ENCODE data around the gene PARVA.

PARVA gene

GRCh38 chr11:12430954-12431595, 53.7 kb downstream of the PARVA start:
- peak; percentile 82 for DNase-seq (ENCODE audit: low read depth, low spot score)

GRCh38 chr11:12432507-12432906, 55.1 kb downstream of the PARVA start:
- DNase-seq (ENCODE audit: low read depth, low spot score), result no peak

- DNase-seq (ENCODE audit: low read depth, low spot score), result no peak
These were observed 55.8 kb downstream of the PARVA start for GRCh38 chr11:12433121-12433520.

GRCh38 chr11:12433571-12434324, 56.4 kb downstream of the PARVA start:
- DNase-seq (ENCODE audit: low read depth, low spot score), result peak; percentile 80

- no peak for DNase-seq (ENCODE audit: low read depth, low spot score)
These were observed 56.9 kb downstream of the PARVA start for GRCh38 chr11:12434325-12434654.

GRCh38 chr11:12435264-12435663, 57.9 kb downstream of the PARVA start:
- no peak for DNase-seq (ENCODE audit: low read depth, low spot score)

- DNase-seq (ENCODE audit: low read depth, low spot score), result no peak
These were observed 58.9 kb downstream of the PARVA start for GRCh38 chr11:12436266-12436665.

GRCh38 chr11:12438291-12438690, 60.9 kb downstream of the PARVA start:
- no peak for DNase-seq (ENCODE audit: low read depth, low spot score)

GRCh38 chr11:12439615-12440014, 62.2 kb downstream of the PARVA start:
- no peak for DNase-seq (ENCODE audit: low read depth, low spot score)

GRCh38 chr11:12440565-12440964, 63.2 kb downstream of the PARVA start:
- DNase-seq (ENCODE audit: low read depth, low spot score), result no peak

- DNase-seq (ENCODE audit: low read depth, low spot score), result no peak
These were observed 64.0 kb downstream of the PARVA start for GRCh38 chr11:12441231-12441861.

GRCh38 chr11:12444601-12445000, 67.2 kb downstream of the PARVA start:
- DNase-seq (ENCODE audit: low read depth, low spot score), result no peak

- DNase-seq (ENCODE audit: low read depth, low spot score), result no peak
These were observed 67.6 kb downstream of the PARVA start for GRCh38 chr11:12445001-12445400.

GRCh38 chr11:12446863-12447262, 69.5 kb downstream of the PARVA start:
- DNase-seq (ENCODE audit: low read depth, low spot score), result no peak

- no peak for DNase-seq (ENCODE audit: low read depth, low spot score)
These were observed 71.0 kb downstream of the PARVA start for GRCh38 chr11:12448131-12448939.

- DNase-seq (ENCODE audit: low read depth, low spot score), result no peak
These were observed 72.8 kb downstream of the PARVA start for GRCh38 chr11:12449961-12450715.

GRCh38 chr11:12451179-12451814, 73.9 kb downstream of the PARVA start:
- DNase-seq (ENCODE audit: low read depth, low spot score), result no peak

- no peak for DNase-seq (ENCODE audit: low read depth, low spot score)
These were observed 75.9 kb downstream of the PARVA start for GRCh38 chr11:12453243-12453642.

GRCh38 chr11:12454782-12455181, 77.4 kb downstream of the PARVA start:
- DNase-seq (ENCODE audit: low read depth, low spot score), result no peak

- no peak for DNase-seq (ENCODE audit: low read depth, low spot score)
These were observed 78.6 kb downstream of the PARVA start for GRCh38 chr11:12455938-12456337.

Measured in brain pericyte (primary cell).